Neural crest cell (in vitro differentiated cells): Measurements from ENCODE around the gene SP9. TPM values are rescaled to one million over a fixed set of nuclear protein-coding genes. Genes with fewer than 3 reads are reported as not detected.

Experiments
- DNase-seq: peaks from one replicate; pipeline ENCODE4 v3.0.0; 2021; ENCODE audit warnings: low read depth, mixed read lengths, low spot score
- H3K27ac Mint-ChIP-seq: one replicate; pipeline ENCODE4 v1.8.0; 2021; ENCODE audit warnings: mild to moderate bottlenecking, mixed read lengths; ENCODE audit not compliant: unreplicated experiment
- H3K27me3 Mint-ChIP-seq: 2 replicates; pipeline ENCODE4 v1.8.0; 2021; ENCODE audit warnings: low read depth, mild to moderate bottlenecking, mixed read lengths
- H3K36me3 Mint-ChIP-seq: 2 replicates; pipeline ENCODE4 v1.8.0; 2021; ENCODE audit warnings: low read depth, mild to moderate bottlenecking, mixed read lengths
- H3K4me1 Mint-ChIP-seq: 2 replicates; pipeline ENCODE4 v1.8.0; 2021; ENCODE audit warnings: mixed read lengths
- H3K4me3 Mint-ChIP-seq: one replicate; pipeline ENCODE4 v1.8.0; 2021; ENCODE audit warnings: mild to moderate bottlenecking, mixed read lengths
- H3K9me3 Mint-ChIP-seq: 2 replicates; pipeline ENCODE4 v1.8.0; 2021; ENCODE audit warnings: mixed read lengths
- CTCF ChIP-seq: fragments of 200-600 bp; sonication (generic); conservative IDR thresholded peaks from 2 replicates; pipeline ENCODE4 v1.5.0; 2021; ENCODE audit warnings: antibody characterized with exemption, mild to moderate bottlenecking
- total RNA-seq: library from RNA; stranded (reverse); gene quantifications from 2 replicates; pipeline ENCODE4 v1.2.1, GENCODE V29; 2021

The SP9 gene
- total RNA-seq, 1 donor from 2014 or later, result 1.9 TPM

GRCh38 chr2:174338671-174339560 lies 4.2 kb downstream of the SP9 start:
- Mint-ChIP-seq H3K4me1 (peaks cover 52% of the 10 kb centered on the region), H3K27me3 (peaks cover 93% of the 10 kb centered on the region), H3K4me3 (peak overlapping the region; percentile 89), H3K36me3 (peaks cover 3% of the 10 kb centered on the region), H3K9me3 (no peaks in the 10 kb centered on the region), H3K27ac (peak overlapping the region; percentile 75)
- no peak for TF ChIP-seq CTCF
- peak; percentile 19 for DNase-seq

GRCh38 chr2:174339561-174340399 lies 5.0 kb downstream of the SP9 start:
- Mint-ChIP-seq H3K4me3 (peak overlapping the region; percentile 89), H3K27ac (peak overlapping the region; percentile 75), H3K4me1 (peaks cover 56% of the 10 kb centered on the region), H3K27me3 (peaks cover 93% of the 10 kb centered on the region), H3K9me3 (no peaks in the 10 kb centered on the region), H3K36me3 (peaks cover 3% of the 10 kb centered on the region)
- TF ChIP-seq CTCF, result no peak
- DNase-seq, result peak; percentile 34

- H3K4me3 Mint-ChIP-seq, result peak overlapping the region; percentile 79
- H3K27ac Mint-ChIP-seq, result no peak overlapping the region
- TF ChIP-seq CTCF, result no peak
- H3K9me3 Mint-ChIP-seq, result no peaks in the 10 kb centered on the region
- H3K4me1 Mint-ChIP-seq, result peaks cover 50% of the 10 kb centered on the region
- peaks cover 91% of the 10 kb centered on the region for H3K27me3 Mint-ChIP-seq
- DNase-seq, result peak; percentile 57
- peaks cover 5% of the 10 kb centered on the region for H3K36me3 Mint-ChIP-seq
These were observed 5.9 kb downstream of the SP9 start for GRCh38 chr2:174340400-174341292.

- H3K27me3 Mint-ChIP-seq, result peaks cover 90% of the 10 kb centered on the region
- peaks cover 5% of the 10 kb centered on the region for H3K36me3 Mint-ChIP-seq
- DNase-seq, result peak; percentile 96
- H3K9me3 Mint-ChIP-seq, result no peaks in the 10 kb centered on the region
- H3K4me1 Mint-ChIP-seq, result peaks cover 49% of the 10 kb centered on the region
- H3K27ac Mint-ChIP-seq, result no peak overlapping the region
- peak; percentile 99 for TF ChIP-seq CTCF
- H3K4me3 Mint-ChIP-seq, result peak overlapping the region; percentile 70
These were observed 6.7 kb downstream of the SP9 start for GRCh38 chr2:174341293-174341994.
